Measurements from ENCODE around the gene MN1. TPM values are rescaled to one million over a fixed set of nuclear protein-coding genes. Genes with fewer than 3 reads are reported as not detected.
A peak's percentile ranks its signal among the peaks of the same experiment; 100 is the strongest.

Gene MN1
- total and polyA plus RNA-seq, 2 experiments from 2014 or later, result 1.0 to 6.8 TPM

GRCh38 chr22:27825174-27825573 lies 23.6 kb upstream of the MN1 start:
- Histone ChIP-seq H3K79me2 (replicated peaks; ENCODE audit: insufficient read depth) (no peaks in the 10 kb centered on the region), H3K27me3 (ENCODE audit: insufficient read depth) (no peaks in the 10 kb centered on the region), H3K9me2 (ENCODE audit: insufficient read depth) (no peaks in the 10 kb centered on the region; the same call in 1 of the 2 replicates), H3K36me3 (ENCODE audit: insufficient read depth) (no peaks in the 10 kb centered on the region), H3K4me1 (ENCODE audit: insufficient read depth) (peaks cover 4% of the 10 kb centered on the region; the same call in 1 of the 2 replicates), H2AFZ (no peak overlapping the region), H3K4me2 (no peak overlapping the region), H3K4me3 (no peak overlapping the region), H3F3A (replicated peaks; ENCODE audit: low read depth) (no peaks in the 10 kb centered on the region), H3K27ac (ENCODE audit: low read depth) (no peak overlapping the region), H4K20me1 (replicated peaks; ENCODE audit: insufficient read depth) (no peaks in the 10 kb centered on the region)
- Mint-ChIP-seq H3K9me3 (no peaks in the 10 kb centered on the region; the same call in 2 of the 3 replicates), H3K27me3 (ENCODE audit: insufficient read depth, low read depth, poor library complexity) (peaks cover 9% of the 10 kb centered on the region), H3K27ac (no peak overlapping the region), H3K36me3 (ENCODE audit: low read depth) (no peaks in the 10 kb centered on the region), H3K4me1 (0 out of 3 replicates have a peak, but pooled peaks cover 4% of the 10 kb centered on the region), H3K4me3 (no peak overlapping the region)
- TF ChIP-seq ZNF114 (CRISPR knock-in tag; IDR thresholded peaks at IDR 0.05) (peak; percentile 29; the same call in 1 of the 2 replicates), CTCF (conservative IDR thresholded peaks at IDR 0.05; ENCODE audit: low read depth in 2 of 2) (peak; percentile 82 to 83), STAT1 (IDR thresholded peaks at IDR 0.05; ENCODE audit: unreplicated experiment) (no peak), ZNF331 (CRISPR knock-in tag; IDR thresholded peaks at IDR 0.05; ENCODE audit: low read depth) (peak; percentile 49; the same call in 1 of the 2 replicates)
- ATAC-seq, result peak; percentile 52; the same call in 2 of the 3 replicates
- DNase-seq (ENCODE audit: low spot score), result peak; percentile 66

- Histone ChIP-seq H3F3A (replicated peaks; ENCODE audit: low read depth) (no peaks in the 10 kb centered on the region), H3K4me2 (no peak overlapping the region), H3K27ac (ENCODE audit: low read depth) (no peak overlapping the region), H3K4me3 (no peak overlapping the region), H4K20me1 (replicated peaks; ENCODE audit: insufficient read depth) (no peaks in the 10 kb centered on the region), H3K79me2 (replicated peaks; ENCODE audit: insufficient read depth) (no peaks in the 10 kb centered on the region), H3K27me3 (ENCODE audit: insufficient read depth) (no peaks in the 10 kb centered on the region), H3K36me3 (ENCODE audit: insufficient read depth) (no peaks in the 10 kb centered on the region), H2AFZ (no peak overlapping the region), H3K4me1 (ENCODE audit: insufficient read depth) (peaks cover 4% of the 10 kb centered on the region; the same call in 1 of the 2 replicates), H3K9me2 (ENCODE audit: insufficient read depth) (no peaks in the 10 kb centered on the region; the same call in 1 of the 2 replicates)
- Mint-ChIP-seq H3K27me3 (ENCODE audit: insufficient read depth, low read depth, poor library complexity) (peaks cover 9% of the 10 kb centered on the region), H3K4me1 (0 out of 3 replicates have a peak, but pooled peaks cover 4% of the 10 kb centered on the region), H3K27ac (no peak overlapping the region), H3K4me3 (no peak overlapping the region), H3K36me3 (ENCODE audit: low read depth) (no peaks in the 10 kb centered on the region), H3K9me3 (no peaks in the 10 kb centered on the region; the same call in 2 of the 3 replicates)
- ATAC-seq (no peak), DNase-seq (ENCODE audit: low spot score) (no peak)
- no peak for TF ChIP-seq CREB1 (CRISPR knock-in tag; IDR thresholded peaks at IDR 0.05; ENCODE audit: low read depth)
- no peak for TF ChIP-seq ETS1 (IDR thresholded peaks at IDR 0.05)
- no peak for TF ChIP-seq ZNF462 (CRISPR knock-in tag; IDR thresholded peaks at IDR 0.05)
- TF ChIP-seq POLR2AphosphoS5 (IDR thresholded peaks at IDR 0.05; ENCODE audit: low read depth), result no peak
- TF ChIP-seq STAT1 (IDR thresholded peaks at IDR 0.05; ENCODE audit: unreplicated experiment), result no peak
- no peak for TF ChIP-seq EZH2 (IDR thresholded peaks at IDR 0.05; ENCODE audit: low read depth, unreplicated experiment)
- TF ChIP-seq JUNB (IDR thresholded peaks at IDR 0.05; ENCODE audit: unreplicated experiment), result no peak
- no peak for TF ChIP-seq CTCF (conservative IDR thresholded peaks at IDR 0.05; ENCODE audit: low read depth in 2 of 2)
Observed at GRCh38 chr22:27823221-27823620, 21.7 kb upstream of the MN1 start.
